ENCODE measurements around the gene RGPD5.
"Not testable (repeated sequence)": the region's sequence is repeated elsewhere in the genome, so short reads cannot be mapped to it uniquely, and the experiment has no call there.

RGPD5 gene

DNA sequence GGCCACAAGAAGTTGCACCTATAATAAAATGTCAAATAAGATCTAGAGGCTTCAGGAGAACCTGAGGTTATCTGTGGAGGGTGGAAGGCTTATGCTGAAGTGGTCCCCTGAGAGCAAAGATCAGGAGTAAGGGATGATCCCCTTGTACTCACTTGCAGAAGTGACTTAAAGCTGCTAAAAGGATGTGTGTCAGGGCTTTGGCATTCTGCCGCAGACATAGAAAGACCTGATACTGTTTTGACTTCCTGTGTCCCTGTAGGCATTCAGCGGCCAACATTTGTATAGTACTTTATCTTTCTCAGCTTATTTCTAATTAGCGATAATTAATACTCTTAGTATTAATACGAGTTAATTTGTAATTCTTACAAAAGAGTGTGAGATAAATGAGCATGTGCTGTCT, 94.3 kb downstream of the RGPD5 start:
- not testable (repeated sequence) for DNase-seq (ENCODE audit: low read depth, low spot score); H3K4me3 ChIP-seq (ENCODE audit: low read length)

DNA sequence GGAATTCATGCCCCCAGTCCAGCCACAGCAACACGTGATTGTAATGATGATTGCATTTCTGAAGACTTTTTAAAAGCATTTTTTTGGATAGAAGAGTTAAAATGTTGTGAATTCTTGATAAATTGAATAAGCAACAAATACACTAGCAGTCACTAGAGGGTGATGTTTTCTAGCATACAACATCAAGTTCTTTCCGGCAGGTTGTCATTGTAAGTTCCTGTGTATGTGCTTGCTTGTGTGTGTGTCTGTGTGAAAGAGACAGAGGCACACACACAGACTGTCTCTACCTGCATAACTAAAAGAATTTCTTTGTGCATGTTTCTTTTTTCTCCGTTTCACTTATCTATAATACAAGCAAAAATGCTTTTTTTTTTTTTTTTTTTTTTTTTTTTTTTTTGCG, 95.8 kb downstream of the RGPD5 start:
- H3K4me3 ChIP-seq (ENCODE audit: low read length); DNase-seq (ENCODE audit: low read depth, low spot score): not testable (repeated sequence)

DNA sequence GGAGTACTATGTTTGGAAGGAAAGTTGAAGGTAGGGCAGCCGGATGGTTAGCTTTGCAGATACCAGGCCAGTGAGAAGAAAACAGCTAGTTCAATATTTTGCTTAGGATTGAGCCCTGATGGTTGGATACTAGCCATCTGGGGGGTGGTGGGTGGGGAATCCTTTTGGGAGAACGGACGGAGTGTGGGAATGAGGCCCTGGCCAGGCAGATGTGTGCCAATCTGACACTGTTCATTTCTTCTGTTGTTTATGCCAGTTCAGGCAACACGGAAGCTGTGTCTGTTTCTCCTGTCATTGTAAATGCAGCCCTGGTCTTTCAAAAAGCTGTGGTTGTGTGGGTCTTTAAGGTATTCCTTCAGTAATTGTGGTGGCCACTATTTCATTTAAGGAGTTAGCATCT, 96.9 kb downstream of the RGPD5 start:
- DNase-seq (ENCODE audit: low read depth, low spot score); H3K4me3 ChIP-seq (ENCODE audit: low read length): not testable (repeated sequence)

DNA sequence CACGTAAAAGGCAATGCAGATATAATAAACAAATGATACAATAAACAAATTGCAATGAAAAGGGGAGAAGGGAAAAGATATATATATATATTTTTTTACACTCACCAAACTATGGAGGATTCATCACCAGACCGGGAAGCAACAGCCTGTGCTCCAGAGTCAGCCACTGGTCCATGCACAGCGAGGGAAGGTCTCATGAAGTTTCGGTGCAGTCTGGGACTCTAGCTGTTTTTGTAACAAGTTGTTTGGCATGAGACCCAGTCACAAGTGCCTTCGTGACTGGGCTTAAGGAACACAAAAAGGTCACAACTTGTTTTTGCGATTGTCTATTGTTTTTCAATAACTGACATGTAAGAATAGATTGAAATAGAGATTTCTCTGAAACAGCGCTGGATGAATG, 99.6 kb downstream of the RGPD5 start:
- not testable (repeated sequence) for DNase-seq (ENCODE audit: low read depth, low spot score); H3K4me3 ChIP-seq (ENCODE audit: low read length)

DNA sequence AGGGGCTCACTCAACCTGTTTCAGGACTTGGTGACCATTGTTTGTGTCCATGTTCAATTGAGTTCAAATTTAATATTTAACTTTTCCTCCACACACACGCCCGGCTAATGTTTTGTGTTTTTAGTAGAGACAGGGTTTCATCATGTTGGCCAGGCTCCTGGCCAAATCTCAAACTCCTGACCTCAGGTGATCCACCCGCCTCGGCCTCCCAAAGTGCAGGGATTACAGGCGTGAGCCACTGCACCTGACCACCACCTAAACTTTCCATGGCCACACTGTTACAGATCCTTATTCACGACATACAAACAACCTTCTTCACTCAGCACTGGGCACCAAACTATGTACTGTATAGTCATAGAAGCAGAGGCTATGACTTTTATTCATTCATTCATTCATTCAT, 100.0 kb downstream of the RGPD5 start:
- H3K4me3 ChIP-seq (ENCODE audit: low read length); DNase-seq (ENCODE audit: low read depth, low spot score): not testable (repeated sequence)

DNA sequence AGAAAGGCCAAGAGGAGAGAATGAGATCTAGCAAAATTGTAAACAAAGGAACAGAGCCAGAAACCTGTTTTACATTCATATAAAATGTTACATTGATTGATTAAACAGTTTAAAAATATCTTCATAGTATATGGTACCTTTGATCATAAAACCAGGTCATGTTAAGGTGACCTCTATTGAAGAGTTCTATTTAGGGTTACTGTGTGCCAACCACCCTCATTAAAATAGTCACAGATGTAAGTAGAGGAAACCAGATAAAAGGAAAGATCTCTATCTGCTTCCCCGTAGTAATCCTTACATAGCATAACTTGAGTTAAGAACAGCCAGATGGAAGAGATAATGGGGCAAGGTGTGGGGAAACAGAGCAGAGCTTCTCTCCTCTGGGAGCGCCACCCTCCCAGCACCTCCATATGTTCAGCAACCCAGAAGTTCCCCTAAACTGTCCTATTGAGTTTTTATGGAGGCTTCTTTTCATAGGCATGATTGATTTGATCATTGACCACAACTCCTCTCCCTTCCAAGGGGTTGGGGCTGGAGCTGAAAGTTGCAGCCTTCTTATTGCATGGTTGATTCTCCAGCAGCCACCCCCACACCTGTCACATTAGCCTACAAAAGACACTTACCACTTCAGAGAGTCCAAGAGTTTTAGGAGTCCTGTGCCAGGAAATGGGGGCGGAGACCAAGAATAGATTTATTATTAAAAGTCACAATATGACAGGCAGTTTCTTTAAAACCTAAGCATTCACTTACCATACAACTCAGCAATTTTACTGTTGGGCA, 101.2 kb downstream of the RGPD5 start:
- DNase-seq (ENCODE audit: low read depth, low spot score); H3K4me3 ChIP-seq (ENCODE audit: low read length): not testable (repeated sequence)

DNA sequence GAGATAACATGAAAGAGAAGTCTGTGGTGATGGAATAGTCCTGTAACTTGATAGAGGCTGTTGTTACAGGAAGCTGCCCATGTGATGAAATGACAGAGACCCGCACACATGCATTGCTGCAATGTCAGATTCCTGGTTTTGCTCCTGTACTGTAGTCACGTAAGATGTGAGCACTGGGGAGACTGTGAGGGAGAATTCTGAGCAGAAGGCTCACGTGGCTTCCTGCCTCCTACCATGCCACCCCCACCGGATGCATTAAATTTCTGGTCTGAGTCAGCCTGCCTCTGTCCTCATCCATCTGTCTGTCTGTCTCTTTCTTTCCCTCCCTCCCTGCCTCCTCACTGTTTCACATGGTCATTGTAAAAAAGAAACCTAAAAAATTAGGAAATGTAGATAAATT, 102.1 kb downstream of the RGPD5 start:
- H3K4me3 ChIP-seq (ENCODE audit: low read length); DNase-seq (ENCODE audit: low read depth, low spot score): not testable (repeated sequence)

DNA sequence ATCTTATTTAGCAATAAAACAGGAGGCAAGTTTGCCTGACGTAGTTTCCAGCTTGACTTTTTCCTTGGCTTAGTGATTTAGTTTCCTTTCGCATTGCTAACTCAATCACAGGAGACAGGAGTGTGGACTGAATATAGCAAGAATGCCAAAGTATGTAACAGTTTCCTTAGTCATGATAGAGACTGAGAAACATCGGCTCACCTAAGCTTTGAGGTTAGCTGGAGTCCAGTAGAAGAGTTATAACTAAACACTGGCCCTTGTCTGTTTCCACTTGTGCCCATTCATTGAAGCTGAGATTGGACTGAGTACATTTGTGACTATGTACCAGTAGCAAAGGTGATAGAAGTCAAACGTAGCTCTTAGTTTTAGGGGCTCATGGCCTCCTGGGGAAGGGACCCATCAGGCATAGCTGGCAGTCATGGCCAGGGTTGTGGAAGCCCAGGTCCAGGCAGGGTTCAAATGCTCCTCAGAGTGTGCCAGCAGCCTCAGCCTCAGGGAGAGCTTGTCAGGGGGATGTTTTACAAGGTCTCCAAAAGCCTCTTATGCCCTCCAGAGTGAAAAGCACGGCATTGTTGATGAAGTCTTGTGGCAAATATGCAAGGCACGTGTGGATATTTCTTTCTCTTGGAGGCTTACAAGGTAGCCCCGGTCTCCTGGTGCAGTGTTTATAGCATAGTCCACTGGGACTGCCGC, 103.8 kb downstream of the RGPD5 start:
- not testable (repeated sequence) for DNase-seq (ENCODE audit: low read depth, low spot score); H3K4me3 ChIP-seq (ENCODE audit: low read length)

DNA sequence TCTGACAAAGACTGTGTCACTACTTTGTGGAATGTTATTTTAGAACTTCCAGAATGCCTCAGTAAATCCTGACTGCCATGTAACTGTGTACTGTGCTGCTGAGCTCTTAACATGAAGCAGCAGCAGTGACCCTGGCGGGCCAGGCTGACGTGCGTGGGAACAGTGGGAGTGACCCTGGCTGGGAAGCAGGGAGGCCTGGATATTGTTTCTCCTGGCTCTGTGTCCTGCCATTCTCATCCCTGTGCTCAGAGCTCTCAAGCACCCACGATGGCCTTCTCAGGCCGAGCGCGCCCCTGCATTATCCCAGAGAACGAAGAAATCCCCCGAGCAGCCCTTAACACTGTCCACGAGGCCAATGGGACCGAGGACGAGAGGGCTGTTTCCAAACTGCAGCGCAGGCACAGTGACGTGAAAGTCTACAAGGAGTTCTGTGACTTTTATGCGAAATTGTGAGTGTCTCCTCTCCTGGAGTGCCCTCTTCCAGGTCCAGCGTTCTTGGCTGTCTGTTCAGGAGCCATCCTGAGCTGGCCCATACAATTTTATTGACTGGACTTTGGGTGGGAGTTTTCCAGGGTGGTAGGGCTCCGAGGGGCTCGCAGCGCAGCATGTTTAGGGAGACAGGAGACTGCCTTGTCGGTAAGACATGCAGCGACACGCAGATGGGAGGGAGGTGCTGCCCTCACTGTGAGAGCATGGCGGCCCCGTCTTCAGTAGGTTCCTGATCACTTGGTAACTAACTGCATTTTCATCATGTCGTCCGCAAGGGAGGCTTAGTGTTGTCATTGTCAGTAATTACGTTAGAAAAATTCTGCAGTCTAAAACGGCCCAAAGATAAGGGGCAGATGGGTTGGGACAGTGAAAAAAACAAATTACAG, 104.6 kb downstream of the RGPD5 start, which contains the start of gene LIMS3:
LIMS3 (plus strand) TSS at position 227 of the 875 bp plus-strand sequence; CDS start at position 268, 41 bp downstream.
- DNase-seq (ENCODE audit: low read depth, low spot score); H3K4me3 ChIP-seq (ENCODE audit: low read length): not testable (repeated sequence)

DNA sequence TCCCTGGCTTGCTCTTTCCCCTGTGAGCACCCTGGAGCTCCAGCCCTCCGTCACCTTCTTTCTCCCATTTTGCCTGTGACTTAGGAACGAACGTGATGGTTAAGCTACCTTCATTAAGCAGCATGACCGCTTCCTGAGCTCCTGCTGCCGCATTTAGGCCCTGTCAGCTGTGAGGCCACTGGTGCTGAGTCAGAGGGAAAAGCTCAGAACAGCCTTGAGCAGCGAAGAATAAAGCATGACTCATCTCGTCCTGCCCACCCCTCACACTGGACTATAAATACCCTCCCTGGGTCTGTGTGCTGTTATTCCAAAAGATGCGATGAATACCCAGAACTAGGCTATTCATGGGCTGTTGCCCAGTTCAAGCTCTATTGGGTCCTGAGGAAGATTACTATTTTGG, 111.7 kb downstream of the RGPD5 start:
- not testable (repeated sequence) for H3K4me3 ChIP-seq (ENCODE audit: low read length); DNase-seq (ENCODE audit: low read depth, low spot score)

Data from Jurkat, Clone E6-1 (cell line).